Measurements from ENCODE around the gene TTC27.
"Not testable (repeated sequence)": the region's sequence is repeated elsewhere in the genome, so short reads cannot be mapped to it uniquely, and the experiment has no call there.

Gene TTC27

DNA sequence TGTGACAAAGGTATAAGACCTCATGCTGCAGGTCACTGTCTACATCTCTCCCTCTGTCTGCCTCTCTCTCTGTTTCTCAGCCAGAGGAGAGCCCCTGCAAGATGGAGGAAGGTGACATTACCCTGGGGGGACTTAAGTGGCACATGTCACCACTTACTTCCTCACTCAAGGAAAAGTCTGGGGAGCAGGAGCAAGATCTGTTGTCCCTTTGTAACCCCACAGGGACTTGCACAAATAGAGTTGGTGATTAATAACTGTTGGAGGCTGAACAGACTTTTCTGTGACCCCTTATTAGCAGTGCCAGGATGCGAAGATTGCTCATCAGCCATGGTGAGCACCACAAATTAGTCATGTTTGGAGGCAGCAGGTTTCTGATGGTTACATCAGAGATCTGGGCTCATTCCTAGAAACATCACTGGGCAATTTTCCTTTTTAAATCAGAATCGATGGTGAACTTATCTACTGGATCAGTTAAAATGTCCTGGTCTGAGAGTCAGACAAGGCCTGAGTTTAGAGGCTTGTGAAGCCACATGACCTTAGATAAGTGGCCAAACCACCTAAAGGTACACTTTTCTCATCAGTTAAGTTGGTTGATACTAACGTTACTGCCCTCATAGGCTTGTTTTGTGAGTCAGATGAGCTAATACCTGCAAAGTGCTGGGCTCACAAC, 237.7 kb downstream of the TTC27 start:
- Mint-ChIP-seq H3K27ac (no peak overlapping the region), H3K4me3 (no peak overlapping the region), H3K4me1 (ENCODE audit: low read depth) (peaks cover 11% of the 10 kb centered on the region), H3K27me3 (peaks cover 6% of the 10 kb centered on the region), H3K36me3 (ENCODE audit: low read depth) (no peaks in the 10 kb centered on the region), H3K9me3 (no peaks in the 10 kb centered on the region)

DNA sequence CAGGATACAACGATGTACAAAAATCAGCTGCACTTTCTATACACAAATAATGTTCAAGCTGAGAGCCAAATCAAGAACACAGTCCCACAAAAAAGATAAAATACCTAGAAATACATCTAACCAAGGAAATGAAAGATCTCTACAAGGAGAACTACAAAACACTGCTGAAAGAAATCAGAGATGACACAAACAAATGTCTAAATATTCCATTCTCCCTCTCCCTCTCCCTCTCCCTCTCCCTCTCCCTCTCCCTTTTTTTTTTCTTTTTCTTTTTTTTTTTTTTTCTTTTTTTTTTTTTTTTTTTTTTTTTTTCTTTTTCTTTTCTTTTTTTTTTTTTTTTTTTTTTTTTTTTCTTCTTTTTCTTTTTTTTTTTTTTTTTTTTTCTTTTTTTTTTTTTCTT, 238.6 kb downstream of the TTC27 start:
- not testable (repeated sequence) for H3K27me3 Mint-ChIP-seq; H3K4me3 Mint-ChIP-seq; H3K9me3 Mint-ChIP-seq; H3K27ac Mint-ChIP-seq; H3K36me3 Mint-ChIP-seq (ENCODE audit: low read depth)
- H3K4me1 Mint-ChIP-seq (ENCODE audit: low read depth): peaks cover 11% of the 10 kb centered on the region

Measured in stimulated activated naive CD8-positive, alpha-beta T cell treated with anti-CD3 and anti-CD28 coated beads, Interleukin-15, Interleukin-2, amounts not matched to agents 100 ng/mL and 50 ng/mL, for 24 hours (primary cell).